Endometrial microvascular endothelial cells (primary cell): ENCODE measurements around the gene ETV3. TPM values are rescaled to one million over a fixed set of nuclear protein-coding genes. Genes with fewer than 3 reads are reported as not detected.

ENCODE experiments used
- in situ Hi-C: cut with HindIII; loops from 2 replicates; pipeline ENCODE4 v1.10.0; 2017; ENCODE audit warnings: low sequenced_read_pairs, low pct_unique_long_range_greater_than_20kb; ENCODE audit errors: inconsistent ontology term
- total RNA-seq: library from RNA; depleted of rRNA; stranded (reverse); fragments of >200 nt; gene quantifications from one replicate; pipeline ENCODE4 v1.2.3, GENCODE V29; 2015; ENCODE audit errors: inconsistent ontology term

ETV3 gene
- total RNA-seq, 1 donor from 2014 or later = 7.4 TPM

GRCh38 chr1:157077394-157077793 lies 60.8 kb downstream of the ETV3 start:
- in situ Hi-C loops = no loop called here

- in situ Hi-C loops = no loop called here
Measured at GRCh38 chr1:157073944-157074685, 64.1 kb downstream of the ETV3 start.

Other genes starting within 250 kb of the ETV3 start
- gene PEAR1, start 244.7 kb downstream of the ETV3 start, total RNA-seq = 50.3 TPM
- gene LRRC71, start 217.8 kb downstream of the ETV3 start, total RNA-seq = not detected
- gene ARHGEF11, start 92.7 kb downstream of the ETV3 start, total RNA-seq = 13.2 TPM
- not detected for gene ETV3L, start 38.6 kb downstream of the ETV3 start, total RNA-seq